ENCODE measurements around the gene TTC38.

The TTC38 gene

GRCh38 chr22:46289244-46289891 is 21.6 kb downstream of the TTC38 start:
- no peaks in the 10 kb centered on the region for H4K20me1 ChIP-seq (ENCODE audit: insufficient read depth, low read length)
- H2AFZ ChIP-seq (ENCODE audit: low read depth, low read length), result no peak overlapping the region
- TF ChIP-seq EZH2phosphoT487 (IDR thresholded peaks at IDR 0.05; ENCODE audit: low read depth), result no peak
- TF ChIP-seq, protein P1, sequence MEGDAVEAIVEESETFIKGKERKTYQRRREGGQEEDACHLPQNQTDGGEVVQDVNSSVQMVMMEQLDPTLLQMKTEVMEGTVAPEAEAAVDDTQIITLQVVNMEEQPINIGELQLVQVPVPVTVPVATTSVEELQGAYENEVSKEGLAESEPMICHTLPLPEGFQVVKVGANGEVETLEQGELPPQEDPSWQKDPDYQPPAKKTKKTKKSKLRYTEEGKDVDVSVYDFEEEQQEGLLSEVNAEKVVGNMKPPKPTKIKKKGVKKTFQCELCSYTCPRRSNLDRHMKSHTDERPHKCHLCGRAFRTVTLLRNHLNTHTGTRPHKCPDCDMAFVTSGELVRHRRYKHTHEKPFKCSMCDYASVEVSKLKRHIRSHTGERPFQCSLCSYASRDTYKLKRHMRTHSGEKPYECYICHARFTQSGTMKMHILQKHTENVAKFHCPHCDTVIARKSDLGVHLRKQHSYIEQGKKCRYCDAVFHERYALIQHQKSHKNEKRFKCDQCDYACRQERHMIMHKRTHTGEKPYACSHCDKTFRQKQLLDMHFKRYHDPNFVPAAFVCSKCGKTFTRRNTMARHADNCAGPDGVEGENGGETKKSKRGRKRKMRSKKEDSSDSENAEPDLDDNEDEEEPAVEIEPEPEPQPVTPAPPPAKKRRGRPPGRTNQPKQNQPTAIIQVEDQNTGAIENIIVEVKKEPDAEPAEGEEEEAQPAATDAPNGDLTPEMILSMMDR (IDR thresholded peaks at IDR 0.05; ENCODE audit: low read depth, low read length), result no peak
- no peak overlapping the region for H3K9ac ChIP-seq (ENCODE audit: low read length)
- no peaks in the 10 kb centered on the region for H3K9me3 ChIP-seq (ENCODE audit: insufficient read depth, low read length)
- peaks cover 2% of the 10 kb centered on the region; the same call in 1 of the 2 replicates for H3K4me1 ChIP-seq (ENCODE audit: low read length)
- H3K4me3 ChIP-seq (ENCODE audit: low read length), result no peak overlapping the region
- peaks cover 5% of the 10 kb centered on the region for H3K36me3 ChIP-seq (replicated peaks; ENCODE audit: low read depth, low read length)
- H3K4me2 ChIP-seq (ENCODE audit: low read length), result no peak overlapping the region
- no peaks in the 10 kb centered on the region for H3K79me2 ChIP-seq (ENCODE audit: low read length)
- no peak overlapping the region for H3K27ac ChIP-seq (ENCODE audit: low read length)
- no peaks in the 10 kb centered on the region for H3K27me3 ChIP-seq (ENCODE audit: low read depth, low read length)

DNA sequence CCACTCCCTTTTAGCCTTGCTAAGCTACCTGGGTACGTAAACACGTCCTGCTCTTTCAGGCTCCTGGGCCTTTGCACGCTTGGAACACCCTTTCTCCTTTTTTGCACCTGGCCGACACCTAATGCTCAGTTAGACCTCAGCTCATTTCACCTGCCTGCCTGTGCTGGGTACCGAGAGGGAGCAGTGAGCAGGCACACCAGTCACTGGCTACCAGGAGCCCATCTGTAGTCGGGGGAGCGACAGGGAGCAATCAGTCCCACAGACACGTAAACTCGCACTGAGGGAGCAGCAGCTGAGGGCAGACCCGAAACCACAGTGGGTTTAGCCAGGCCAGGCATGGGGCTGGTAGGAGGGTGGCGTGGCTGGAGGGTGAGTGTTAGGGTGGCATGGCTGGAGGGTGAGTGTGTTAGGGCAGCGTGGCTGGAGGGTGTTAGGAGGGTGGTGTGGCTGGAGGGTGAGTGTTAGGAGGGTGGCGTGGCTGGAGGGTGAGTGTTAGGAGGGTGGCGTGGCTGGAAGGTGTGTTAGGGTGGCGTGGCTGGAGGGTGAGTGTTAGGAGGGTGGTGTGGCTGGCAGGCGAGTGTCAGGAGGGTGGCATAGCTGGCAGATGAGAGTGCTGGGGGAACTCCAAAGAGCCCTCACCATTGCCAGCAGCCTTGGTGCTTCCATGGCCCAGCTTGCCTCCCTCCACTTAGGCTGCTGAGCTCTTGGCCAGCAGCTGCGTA is 22.5 kb downstream of the TTC38 start:
- no peak overlapping the region for H3K4me2 ChIP-seq (ENCODE audit: low read length)
- peaks cover 5% of the 10 kb centered on the region; the same call in 1 of the 2 replicates for H3K4me1 ChIP-seq (ENCODE audit: low read length)

GRCh38 chr22:46290843-46291785 is 23.3 kb downstream of the TTC38 start:
- H3K9me3 ChIP-seq (ENCODE audit: insufficient read depth, low read length), result no peaks in the 10 kb centered on the region
- no peak overlapping the region for H3K4me3 ChIP-seq (ENCODE audit: low read length)
- TF ChIP-seq EZH2phosphoT487 (IDR thresholded peaks at IDR 0.05; ENCODE audit: low read depth), result no peak
- TF ChIP-seq, protein P1 (IDR thresholded peaks at IDR 0.05; ENCODE audit: low read depth, low read length), result no peak
- H3K27ac ChIP-seq (ENCODE audit: low read length), result no peak overlapping the region
- no peak overlapping the region for H2AFZ ChIP-seq (ENCODE audit: low read depth, low read length)
- no peak overlapping the region for H3K4me2 ChIP-seq (ENCODE audit: low read length)
- H3K79me2 ChIP-seq (ENCODE audit: low read length), result peaks cover 5% of the 10 kb centered on the region; the same call in 1 of the 2 replicates
- peaks cover 11% of the 10 kb centered on the region; the same call in 1 of the 2 replicates for H3K4me1 ChIP-seq (ENCODE audit: low read length)
- no peaks in the 10 kb centered on the region for H3K27me3 ChIP-seq (ENCODE audit: low read depth, low read length)
- H3K36me3 ChIP-seq (replicated peaks; ENCODE audit: low read depth, low read length), result peaks cover 5% of the 10 kb centered on the region
- no peak overlapping the region for H3K9ac ChIP-seq (ENCODE audit: low read length)
- no peaks in the 10 kb centered on the region for H4K20me1 ChIP-seq (ENCODE audit: insufficient read depth, low read length)

More for the DNA sequence above, 22.5 kb downstream of the TTC38 start:
- Histone ChIP-seq H3K9me3 (ENCODE audit: insufficient read depth, low read length) (no peaks in the 10 kb centered on the region), H3K79me2 (ENCODE audit: low read length) (no peaks in the 10 kb centered on the region), H4K20me1 (ENCODE audit: insufficient read depth, low read length) (no peaks in the 10 kb centered on the region), H2AFZ (ENCODE audit: low read depth, low read length) (no peak overlapping the region), H3K9ac (ENCODE audit: low read length) (no peak overlapping the region), H3K27ac (ENCODE audit: low read length) (no peak overlapping the region), H3K27me3 (ENCODE audit: low read depth, low read length) (no peaks in the 10 kb centered on the region), H3K36me3 (replicated peaks; ENCODE audit: low read depth, low read length) (peaks cover 5% of the 10 kb centered on the region), H3K4me3 (ENCODE audit: low read length) (no peak overlapping the region)
- TF ChIP-seq, protein P1 (IDR thresholded peaks at IDR 0.05; ENCODE audit: low read depth, low read length), result no peak
- TF ChIP-seq EZH2phosphoT487 (IDR thresholded peaks at IDR 0.05; ENCODE audit: low read depth), result no peak

Measured in OCI-LY3 (cell line).